ENCODE measurements around the gene HDAC5.

The HDAC5 gene

GRCh38 chr17:44030482-44030881, 93.0 kb downstream of the HDAC5 start:
- Histone ChIP-seq H3K9me3 (ENCODE audit: control insufficient read depth, low read length) (no peaks in the 10 kb centered on the region), H3K4me3 (ENCODE audit: insufficient read depth, low read depth, low read length, poor library complexity, severe bottlenecking) (no peak overlapping the region), H3K27me3 (replicated peaks; ENCODE audit: control insufficient read depth, insufficient read depth, low read length, poor library complexity, severe bottlenecking) (no peaks in the 10 kb centered on the region), H3K4me1 (ENCODE audit: control insufficient read depth, insufficient read depth, low read length, poor library complexity, severe bottlenecking) (no peaks in the 10 kb centered on the region), H3K27ac (ENCODE audit: insufficient read depth, low read length, poor library complexity, severe bottlenecking) (no peak overlapping the region), H3K36me3 (ENCODE audit: control insufficient read depth, insufficient read depth, low read length) (peaks cover 21% of the 10 kb centered on the region)
- DNase-seq = no peak

GRCh38 chr17:44029736-44030135, 93.7 kb downstream of the HDAC5 start:
- Histone ChIP-seq H3K9me3 (ENCODE audit: control insufficient read depth, low read length) (no peaks in the 10 kb centered on the region), H3K36me3 (ENCODE audit: control insufficient read depth, insufficient read depth, low read length) (peaks cover 21% of the 10 kb centered on the region), H3K4me3 (ENCODE audit: insufficient read depth, low read depth, low read length, poor library complexity, severe bottlenecking) (no peak overlapping the region), H3K27me3 (replicated peaks; ENCODE audit: control insufficient read depth, insufficient read depth, low read length, poor library complexity, severe bottlenecking) (no peaks in the 10 kb centered on the region), H3K27ac (ENCODE audit: insufficient read depth, low read length, poor library complexity, severe bottlenecking) (no peak overlapping the region), H3K4me1 (ENCODE audit: control insufficient read depth, insufficient read depth, low read length, poor library complexity, severe bottlenecking) (no peaks in the 10 kb centered on the region)
- DNase-seq = no peak
